Kidney (tissue), 14 donors: ENCODE data around the gene NF1. TPM values are rescaled to one million over a fixed set of nuclear protein-coding genes. Genes with fewer than 3 reads are reported as not detected.
"Not testable (repeated sequence)": the region's sequence is repeated elsewhere in the genome, so short reads cannot be mapped to it uniquely, and the experiment has no call there.

Source experiments
- DNase-seq, 5 donors: peaks; one replicate each; pipeline ENCODE4 v3.0.0-alpha.2; 2013 to 2020
- FAIRE-seq: peaks from 2 replicates; lab custom pipeline; 2012; peaks lifted over from hg19 to GRCh38; lab: Jason Lieb, UNC
- H3K27ac ChIP-seq, 2 donors: one replicate each; pipeline ENCODE4 v1.7.0; 2013; ENCODE audit warnings: low read depth in 2 of 2, low read length in 2 of 2, inconsistent platforms in 1 of 2
- H3K27me3 ChIP-seq: one replicate; pipeline ENCODE4 v1.7.1; 2013; ENCODE audit warnings: low read length, inconsistent platforms; ENCODE audit not compliant: control insufficient read depth, insufficient read depth
- H3K36me3 ChIP-seq, 3 donors: one replicate each; pipeline versions ENCODE4 v1.7.0 to v1.7.1; 2013; ENCODE audit warnings: low read length in 3 of 3, control low read depth in 1 of 3, inconsistent platforms in 1 of 3; ENCODE audit not compliant: insufficient read depth in 3 of 3, control insufficient read depth in 2 of 3
- H3K4me1 ChIP-seq, 3 donors: one replicate each; pipeline versions ENCODE4 v1.7.0 to v1.7.1; 2013; ENCODE audit warnings: low read length in 3 of 3, inconsistent platforms in 1 of 3, low read depth in 1 of 3; ENCODE audit not compliant: control insufficient read depth in 2 of 3, insufficient read depth in 2 of 3
- H3K4me3 ChIP-seq, 3 donors: one replicate each; pipeline versions ENCODE4 v1.7.0 to v1.8.1; 2013; ENCODE audit warnings: low read length in 3 of 3, control low read depth in 1 of 3, inconsistent platforms in 1 of 3
- H3K9ac ChIP-seq, 3 donors: one replicate each; pipeline versions ENCODE4 v1.7.0 to v1.7.1; 2013; ENCODE audit warnings: low read length in 3 of 3, control low read depth in 1 of 3, inconsistent platforms in 1 of 3
- H3K9me3 ChIP-seq, 3 donors: one replicate each; pipeline versions ENCODE4 v1.7.0 to v1.7.1; 2013; ENCODE audit warnings: low read length in 3 of 3, control low read depth in 1 of 3, inconsistent platforms in 1 of 3; ENCODE audit not compliant: control insufficient read depth in 2 of 3, insufficient read depth in 1 of 3
- intact Hi-C: fragments of 100-400 bp; cut with DNase I; formaldehyde crosslinking; loops from one replicate; pipeline ENCODE4 v1.11.1; 2022
- polyA plus RNA-seq: library from polyadenylated mRNA; stranded (reverse); fragments of 350-450 nt; fragmentation: Illumina TruSeq; extraction: RNeasy Lipid Tissue Mini Kit (QIAGEN cat#74804); gene quantifications from one replicate; pipeline ENCODE4 v1.2.3, GENCODE V29; 2014; ENCODE audit warnings: low read depth, low replicate concordance; ENCODE audit not compliant: insufficient read depth
- total RNA-seq: library from RNA; stranded (reverse); fragmentation: NEBNext Ultra II Directional; extraction: Animal tissue kit (Norgen Biotek cat#: 25700); gene quantifications from one replicate; pipeline ENCODE4 v1.2.1, GENCODE V29; 2021
- TF ChIP-seq, protein P1 (sequence below): IDR thresholded peaks from 3 replicates; pipeline ENCODE4 v1.5.1; 2012; ENCODE audit warnings: mild to moderate bottlenecking, moderate library complexity, borderline replicate concordance; ENCODE audit not compliant: insufficient read depth; ENCODE audit errors: extremely low read depth
- donor health status: control.
- donor health status: control.
- donor health status: control.
- donor health status: control.
- donor health status: control.
- donor health status: DM: yes; HTN: yes; CAD: no.
- donor health status: Normal renal cell carcinoma (clear cell type).

The NF1 gene
- total and polyA plus RNA-seq, 2 donors from 2014 or later, result 7.8 to 61.3 TPM

DNA sequence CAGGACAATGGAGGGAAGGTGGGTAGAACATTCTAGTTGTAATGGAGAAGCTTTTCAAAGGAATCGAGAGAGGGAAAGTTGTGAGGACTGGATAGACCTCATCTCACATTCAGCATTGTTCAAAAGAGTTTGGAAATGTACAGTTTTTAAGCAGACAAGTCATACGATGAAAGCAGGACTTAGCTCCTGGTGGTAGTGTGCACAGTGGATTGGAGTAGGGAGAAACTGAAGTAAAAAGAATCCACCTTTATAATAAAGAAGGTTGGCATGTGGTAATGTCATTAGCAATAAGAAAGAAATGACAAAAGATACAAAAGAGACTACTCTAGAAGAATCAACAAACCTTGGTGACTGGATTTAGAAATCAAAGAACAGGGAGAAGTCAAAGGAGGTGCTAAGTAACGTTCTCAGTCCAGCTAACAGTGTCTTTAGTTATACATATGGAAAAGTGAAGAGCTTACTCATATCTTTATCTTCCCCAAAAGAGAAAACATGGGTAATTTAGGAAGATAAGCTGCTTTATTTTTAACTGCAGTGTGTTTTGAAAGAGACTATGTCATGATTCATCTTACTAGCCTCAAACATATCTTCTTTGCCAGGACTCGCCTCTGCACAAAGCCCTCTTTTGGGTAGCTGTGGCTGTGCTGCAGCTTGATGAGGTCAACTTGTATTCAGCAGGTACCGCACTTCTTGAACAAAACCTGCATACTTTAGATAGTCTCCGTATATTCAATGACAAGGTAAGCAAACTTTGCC is 245.3 kb downstream of the NF1 start:
- Histone ChIP-seq H3K4me3 (no peak overlapping the region), H3K4me1 (no peaks in the 10 kb centered on the region), H3K27me3 (no peaks in the 10 kb centered on the region), H3K36me3 (peaks cover 2 to 9% (median 9%) of the 10 kb centered on the region in 3 donors), H3K9me3 (no peaks in the 10 kb centered on the region), H3K9ac (no peak overlapping the region), H3K27ac (no peak overlapping the region)
- TF ChIP-seq, protein P1, sequence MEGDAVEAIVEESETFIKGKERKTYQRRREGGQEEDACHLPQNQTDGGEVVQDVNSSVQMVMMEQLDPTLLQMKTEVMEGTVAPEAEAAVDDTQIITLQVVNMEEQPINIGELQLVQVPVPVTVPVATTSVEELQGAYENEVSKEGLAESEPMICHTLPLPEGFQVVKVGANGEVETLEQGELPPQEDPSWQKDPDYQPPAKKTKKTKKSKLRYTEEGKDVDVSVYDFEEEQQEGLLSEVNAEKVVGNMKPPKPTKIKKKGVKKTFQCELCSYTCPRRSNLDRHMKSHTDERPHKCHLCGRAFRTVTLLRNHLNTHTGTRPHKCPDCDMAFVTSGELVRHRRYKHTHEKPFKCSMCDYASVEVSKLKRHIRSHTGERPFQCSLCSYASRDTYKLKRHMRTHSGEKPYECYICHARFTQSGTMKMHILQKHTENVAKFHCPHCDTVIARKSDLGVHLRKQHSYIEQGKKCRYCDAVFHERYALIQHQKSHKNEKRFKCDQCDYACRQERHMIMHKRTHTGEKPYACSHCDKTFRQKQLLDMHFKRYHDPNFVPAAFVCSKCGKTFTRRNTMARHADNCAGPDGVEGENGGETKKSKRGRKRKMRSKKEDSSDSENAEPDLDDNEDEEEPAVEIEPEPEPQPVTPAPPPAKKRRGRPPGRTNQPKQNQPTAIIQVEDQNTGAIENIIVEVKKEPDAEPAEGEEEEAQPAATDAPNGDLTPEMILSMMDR, result no peak
- FAIRE-seq, result no peak
- DNase-seq, result no peak
- intact Hi-C loops, result no loop called here

GRCh38 chr17:31345191-31345747 is 250.5 kb downstream of the NF1 start:
- H3K4me3 ChIP-seq, H3K9me3 ChIP-seq, H3K27ac ChIP-seq, H3K9ac ChIP-seq, intact Hi-C loops, H3K27me3 ChIP-seq, DNase-seq, H3K4me1 ChIP-seq, FAIRE-seq: not testable (repeated sequence)
- peaks cover 0 to 11% (median 3%) of the 10 kb centered on the region in 3 donors for H3K36me3 ChIP-seq

GRCh38 chr17:31349454-31349853 is 254.7 kb downstream of the NF1 start:
- H3K9me3 ChIP-seq, result no peaks in the 10 kb centered on the region
- intact Hi-C loops, result no loop called here
- H3K27me3 ChIP-seq, result no peaks in the 10 kb centered on the region
- H3K36me3 ChIP-seq, result peaks cover 0 to 20% (median 16%) of the 10 kb centered on the region in 3 donors
- H3K4me1 ChIP-seq, result no peaks in the 10 kb centered on the region
- H3K4me3 ChIP-seq, result no peak overlapping the region
- no peak overlapping the region for H3K9ac ChIP-seq
- DNase-seq (no peak), FAIRE-seq (no peak)
- TF ChIP-seq, protein P1, result no peak
- no peak overlapping the region for H3K27ac ChIP-seq

DNA sequence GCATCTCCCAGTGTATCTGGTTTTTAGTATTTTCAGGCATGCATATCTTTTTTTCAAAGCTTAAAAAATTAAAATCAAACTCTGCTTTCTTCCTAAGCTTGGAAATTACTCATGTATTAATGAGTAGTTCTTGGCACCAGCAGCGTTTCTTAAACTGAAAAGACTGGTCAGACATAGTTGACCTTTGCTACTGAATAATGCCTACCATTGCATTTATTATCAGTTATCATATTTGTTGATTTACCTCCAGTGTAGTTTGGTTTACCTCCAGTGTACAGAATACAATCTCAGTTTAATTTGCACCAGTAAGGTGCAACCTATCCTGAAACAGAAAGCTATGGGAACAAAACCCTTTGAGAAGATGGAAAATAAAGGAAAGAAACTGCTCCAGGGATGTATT is 261.2 kb downstream of the NF1 start:
- Histone ChIP-seq H3K4me3 (no peak overlapping the region), H3K27me3 (no peaks in the 10 kb centered on the region), H3K27ac (no peak overlapping the region), H3K36me3 (peaks cover 4 to 38% (median 12%) of the 10 kb centered on the region in 3 donors), H3K9ac (no peak overlapping the region), H3K4me1 (no peaks in the 10 kb centered on the region), H3K9me3 (no peaks in the 10 kb centered on the region)
- TF ChIP-seq, protein P1, result no peak
- DNase-seq (no peak), FAIRE-seq (no peak)
- intact Hi-C loops, result no loop called here
